SU-DHL-6 (cell line): ENCODE results near the gene AGAP1.

Experiments used
- EZH2phosphoT487 ChIP-seq: fragments of 200-600 bp; sonication (generic), shearing (Covaris generic); conservative IDR thresholded peaks from 2 replicates; pipeline ENCODE4 v1.6.1; 2018; ENCODE audit warnings: mild to moderate bottlenecking, antibody characterized with exemption, low read length, moderate library complexity, mixed read lengths
- TF ChIP-seq, protein P1 (sequence below): fragments of 200-600 bp; sonication (generic); IDR thresholded peaks from one replicate; pipeline ENCODE4 v1.5.1; 2017; ENCODE audit warnings: antibody characterized with exemption, mild to moderate bottlenecking, low read length, moderate library complexity; ENCODE audit not compliant: insufficient read depth, poor library complexity, severe bottlenecking

DNA sequence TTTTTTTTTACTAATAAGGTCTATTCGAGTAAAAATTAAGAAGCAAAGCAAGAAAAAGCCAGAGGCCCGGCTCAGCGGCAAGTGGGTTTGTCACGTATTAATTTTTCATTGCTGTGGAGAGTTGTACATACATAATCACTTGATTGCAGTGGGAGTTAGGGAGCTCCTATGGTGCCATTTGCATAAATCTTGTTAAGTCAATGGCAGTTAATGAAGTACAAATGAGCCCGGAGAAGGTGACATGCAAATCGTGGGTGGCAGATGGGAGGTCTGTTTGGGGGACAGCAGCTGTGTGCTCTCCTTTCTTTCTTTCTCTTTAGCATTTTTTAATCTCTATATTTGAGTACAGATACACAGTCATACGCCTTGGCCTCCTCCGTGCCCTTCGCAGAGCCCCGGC lies 317.0 kb downstream of the AGAP1 start:
- TF ChIP-seq, protein P1, sequence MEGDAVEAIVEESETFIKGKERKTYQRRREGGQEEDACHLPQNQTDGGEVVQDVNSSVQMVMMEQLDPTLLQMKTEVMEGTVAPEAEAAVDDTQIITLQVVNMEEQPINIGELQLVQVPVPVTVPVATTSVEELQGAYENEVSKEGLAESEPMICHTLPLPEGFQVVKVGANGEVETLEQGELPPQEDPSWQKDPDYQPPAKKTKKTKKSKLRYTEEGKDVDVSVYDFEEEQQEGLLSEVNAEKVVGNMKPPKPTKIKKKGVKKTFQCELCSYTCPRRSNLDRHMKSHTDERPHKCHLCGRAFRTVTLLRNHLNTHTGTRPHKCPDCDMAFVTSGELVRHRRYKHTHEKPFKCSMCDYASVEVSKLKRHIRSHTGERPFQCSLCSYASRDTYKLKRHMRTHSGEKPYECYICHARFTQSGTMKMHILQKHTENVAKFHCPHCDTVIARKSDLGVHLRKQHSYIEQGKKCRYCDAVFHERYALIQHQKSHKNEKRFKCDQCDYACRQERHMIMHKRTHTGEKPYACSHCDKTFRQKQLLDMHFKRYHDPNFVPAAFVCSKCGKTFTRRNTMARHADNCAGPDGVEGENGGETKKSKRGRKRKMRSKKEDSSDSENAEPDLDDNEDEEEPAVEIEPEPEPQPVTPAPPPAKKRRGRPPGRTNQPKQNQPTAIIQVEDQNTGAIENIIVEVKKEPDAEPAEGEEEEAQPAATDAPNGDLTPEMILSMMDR, result no peak
- TF ChIP-seq EZH2phosphoT487, result no peak
